Transverse colon (tissue), 4 donors: ENCODE results near the gene ARX. TPM values are rescaled to one million over a fixed set of nuclear protein-coding genes. Genes with fewer than 3 reads are reported as not detected.
A peak's percentile ranks its signal among the peaks of the same experiment; 100 is the strongest.

ENCODE experiments used
- DNase-seq: peaks from one replicate; pipeline ENCODE4 v3.0.0-alpha.2; 2019
- H3K27ac ChIP-seq, 4 donors: fragments of 200-600 bp; sonication (generic); 2 replicates each; pipeline ENCODE4 v1.5.1; 2016 to 2018; ENCODE audit warnings: inconsistent platforms in 4 of 4
- H3K27me3 ChIP-seq: fragments of 200-600 bp; sonication (generic); 2 replicates; pipeline ENCODE4 v1.5.1; 2017; ENCODE audit warnings: inconsistent platforms
- H3K36me3 ChIP-seq, 4 donors: fragments of 200-600 bp; sonication (generic); 2 replicates each; pipeline ENCODE4 v1.5.1; 2017 to 2019; ENCODE audit warnings: inconsistent platforms in 4 of 4
- H3K4me1 ChIP-seq, 4 donors: fragments of 200-600 bp; sonication (generic); 2 replicates each; pipeline ENCODE4 v1.5.1; 2017 to 2020; ENCODE audit warnings: inconsistent platforms in 4 of 4
- H3K4me3 ChIP-seq, 4 donors: fragments of 200-600 bp; sonication (generic); 1 replicate in 1 of 4; 2 replicates in 3 of 4; pipeline versions ENCODE4 v1.5.1 to v1.6.1; 2017 to 2019; ENCODE audit warnings: inconsistent platforms in 4 of 4
- H3K9me3 ChIP-seq, 2 donors: fragments of 200-600 bp; sonication (generic); 2 replicates each; pipeline ENCODE4 v1.5.1; 2017 to 2019; ENCODE audit warnings: inconsistent platforms in 2 of 2
- CTCF ChIP-seq, 5 experiments: fragments of 200-600 bp in 3 of 5; fragments of 450-650 bp in 2 of 5; sonication (generic) in 3 of 5; IDR thresholded peaks; 1 replicate in 2 of 5; 2 replicates in 3 of 5; pipeline ENCODE4 v1.5.1; 2016 to 2017; ENCODE audit warnings: antibody characterized with exemption in 5 of 5, inconsistent platforms in 3 of 5, mild to moderate bottlenecking in 2 of 5, moderate library complexity in 1 of 5
- EP300 ChIP-seq: sonication (generic); formaldehyde crosslinking; IDR thresholded peaks from one replicate; pipeline ENCODE4 v1.6.1; 2017; ENCODE audit warnings: antibody characterized with exemption, low read depth
- POLR2A ChIP-seq: fragments of 450-650 bp; IDR thresholded peaks from one replicate; pipeline ENCODE4 v1.6.1; 2016; ENCODE audit warnings: antibody characterized with exemption, mild to moderate bottlenecking, moderate library complexity
- POLR2AphosphoS5 ChIP-seq, 3 donors: sonication (generic); formaldehyde crosslinking; IDR thresholded peaks; one replicate each; pipeline ENCODE4 v1.6.1; 2016; ENCODE audit warnings: antibody characterized with exemption in 3 of 3
- WGBS, 2 donors: methylation state at CpG; one replicate each; pipeline ENCODE4 v1.1.5; 2018; ENCODE audit warnings: low coverage in 1 of 2; 5-methylcytosine and 5-hydroxymethylcytosine counted together
- in situ Hi-C, 4 donors: fragments of 200-750 bp; cut with MboI; loops; one replicate each; pipeline versions ENCODE4 v1.15.0 to v1.15.1; 2017; ENCODE audit warnings: low sequenced_read_pairs in 3 of 4, low pct_ligation_motif_present in 1 of 4, low pct_unique_long_range_greater_than_20kb in 1 of 4
- intact Hi-C: fragments of 100-400 bp; cut with DNase I; formaldehyde crosslinking; loops from one replicate; pipeline ENCODE4 v1.15.1; 2023; ENCODE audit warnings: low total_unique reads
- total RNA-seq, 4 donors: library from RNA; depleted of rRNA; stranded (reverse); fragments of >200 nt; gene quantifications; one replicate each; pipeline ENCODE4 v1.1.0, GENCODE V29; 2016

ARX gene
- total RNA-seq, 4 donors from 2014 or later: not detected

- H3K9me3 ChIP-seq: no peaks in the 10 kb centered on the region
- no peaks in the 10 kb centered on the region for H3K36me3 ChIP-seq
- intact Hi-C loops: no loop called here
- H3K27ac ChIP-seq: no peak overlapping the region
- peak overlapping the region in 1 of 4 donors; percentile 12 for H3K4me3 ChIP-seq
- H3K4me1 ChIP-seq: peaks cover 5 to 23% (median 13%) of the 10 kb centered on the region in 4 donors
- TF ChIP-seq EP300 (no peak), CTCF (IDR thresholded peaks at IDR 0.05) (no peak), POLR2A (no peak)
- in situ Hi-C loops: no loop called here
- H3K27me3 ChIP-seq: peaks cover 51% of the 10 kb centered on the region
- 60 to 79% methylated on average over 3 to 59 of the region's 65 CpGs for WGBS, 2 donors
- no peak for DNase-seq
Measured at GRCh38 chrX:25001808-25002660, 13.7 kb downstream of the ARX start.

GRCh38 chrX:24999511-24999910 lies 16.3 kb downstream of the ARX start:
- H3K4me1 ChIP-seq: peaks cover 0 to 6% (median 2%) of the 10 kb centered on the region in 4 donors
- no peak overlapping the region for H3K4me3 ChIP-seq
- intact Hi-C loops: no loop called here
- TF ChIP-seq CTCF (IDR thresholded peaks at IDR 0.05) (no peak), POLR2AphosphoS5 (IDR thresholded peaks at IDR 0.05) (no peak), POLR2A (no peak), EP300 (no peak)
- in situ Hi-C loops: no loop called here
- 63 to 100% methylated on average over 2 to 8 of the region's 8 CpGs for WGBS, 2 donors
- no peak overlapping the region for H3K27ac ChIP-seq
- H3K27me3 ChIP-seq: peaks cover 27% of the 10 kb centered on the region
- no peak for DNase-seq
- H3K36me3 ChIP-seq: no peaks in the 10 kb centered on the region
- no peaks in the 10 kb centered on the region for H3K9me3 ChIP-seq

- H3K9me3 ChIP-seq: no peaks in the 10 kb centered on the region
- in situ Hi-C loops: no loop called here
- H3K27ac ChIP-seq: no peak overlapping the region
- WGBS, 2 donors: 38% methylated on average over 5 of the region's 5 CpGs; no CpG with 5 or more reads in 1 of the 2 donors
- H3K27me3 ChIP-seq: no peaks in the 10 kb centered on the region
- no peaks in the 10 kb centered on the region for H3K36me3 ChIP-seq
- H3K4me3 ChIP-seq: no peak overlapping the region
- intact Hi-C loops: no loop called here
- no peak for DNase-seq
- no peaks in the 10 kb centered on the region for H3K4me1 ChIP-seq
- TF ChIP-seq CTCF (IDR thresholded peaks at IDR 0.05) (no peak), POLR2AphosphoS5 (IDR thresholded peaks at IDR 0.05) (no peak), POLR2A (no peak)
Measured at GRCh38 chrX:24996096-24996709, 19.6 kb downstream of the ARX start.

- Histone ChIP-seq H3K9me3 (no peaks in the 10 kb centered on the region), H3K4me1 (no peaks in the 10 kb centered on the region), H3K36me3 (no peaks in the 10 kb centered on the region), H3K27ac (no peak overlapping the region), H3K4me3 (no peak overlapping the region), H3K27me3 (no peaks in the 10 kb centered on the region)
- DNase-seq: no peak
- TF ChIP-seq POLR2A (no peak), CTCF (IDR thresholded peaks at IDR 0.05) (no peak), POLR2AphosphoS5 (IDR thresholded peaks at IDR 0.05) (no peak), EP300 (no peak)
- in situ Hi-C loops: no loop called here
- WGBS, 2 donors: 83 to 100% methylated on average over 1 to 8 of the region's 8 CpGs
- intact Hi-C loops: no loop called here
Measured at GRCh38 chrX:24993879-24994278, 21.9 kb downstream of the ARX start.
